WTC11 (cell line): ENCODE measurements around the gene TRPC4AP. TPM values are rescaled to one million over a fixed set of nuclear protein-coding genes. Genes with fewer than 3 reads are reported as not detected.

Experiments
- ATAC-seq: fragments of 200-7000 bp; cut with Tn5 transposase; 2 replicates; pipeline ENCODE4 v1.10.0; 2021; ENCODE audit warnings: mild to moderate bottlenecking, moderate library complexity
- CTCF ChIA-PET: fragments of 300-600 bp; sonication (Branson Sonifier 250); formaldehyde crosslinking; loops from one replicate; lab custom pipeline; 2021; ENCODE audit warnings: antibody characterized with exemption; lab: Charles Lee
- POLR2A ChIA-PET: fragments of 350-600 bp; sonication (Branson Sonifier 250); formaldehyde crosslinking; loops from one replicate; lab custom pipeline; 2021; ENCODE audit warnings: antibody characterized with exemption; lab: Charles Lee
- DNase-seq: peaks from one replicate; pipeline ENCODE4 v3.0.0; 2021; ENCODE audit warnings: low spot score
- H3K27ac Mint-ChIP-seq: 2 replicates; pipeline ENCODE4 v1.8.0; 2021; ENCODE audit warnings: mixed read lengths
- H3K27me3 Mint-ChIP-seq: 2 replicates; pipeline ENCODE4 v1.8.0; 2021; ENCODE audit warnings: low read depth, mild to moderate bottlenecking, moderate library complexity, mixed read lengths
- H3K36me3 Mint-ChIP-seq: 2 replicates; pipeline ENCODE4 v1.8.0; 2021; ENCODE audit warnings: mixed read lengths
- H3K4me1 Mint-ChIP-seq: 2 replicates; pipeline ENCODE4 v1.8.0; 2022; ENCODE audit warnings: mixed read lengths
- H3K4me3 Mint-ChIP-seq: 2 replicates; pipeline ENCODE4 v1.8.0; 2021; ENCODE audit warnings: mild to moderate bottlenecking, moderate library complexity, mixed read lengths
- H3K9me3 Mint-ChIP-seq: 2 replicates; pipeline ENCODE4 v1.8.0; 2021; ENCODE audit warnings: mixed read lengths
- CREB1 ChIP-seq: sonication (generic); formaldehyde crosslinking; IDR thresholded peaks from 2 replicates; pipeline ENCODE4 v1.8.0; 2023; ENCODE audit warnings: mild to moderate bottlenecking, missing genetic modification reagents
- ESRRA ChIP-seq: sonication (generic); formaldehyde crosslinking; IDR thresholded peaks from 2 replicates; pipeline ENCODE4 v1.8.1; 2022; ENCODE audit warnings: mild to moderate bottlenecking, missing genetic modification reagents, borderline replicate concordance
- FOXK1 ChIP-seq: sonication (generic); formaldehyde crosslinking; IDR thresholded peaks from 2 replicates; pipeline ENCODE4 v1.8.0; 2022; ENCODE audit warnings: mild to moderate bottlenecking, moderate library complexity, missing genetic modification reagents
- FOXP1 ChIP-seq: sonication (generic); formaldehyde crosslinking; IDR thresholded peaks from 2 replicates; pipeline ENCODE4 v1.8.0; 2022; ENCODE audit warnings: missing genetic modification reagents, mild to moderate bottlenecking, moderate library complexity, borderline replicate concordance
- IRF2 ChIP-seq: sonication (generic); formaldehyde crosslinking; IDR thresholded peaks from 2 replicates; pipeline ENCODE4 v1.8.0; 2022; ENCODE audit warnings: low read depth, missing genetic modification reagents, borderline replicate concordance
- NFATC4 ChIP-seq: fragments of 250-450 bp; sonication (Bioruptor Pico); IDR thresholded peaks from 2 replicates; pipeline ENCODE4 v1.9.0; 2021; ENCODE audit warnings: mild to moderate bottlenecking
- NR3C1 ChIP-seq: sonication (generic); formaldehyde crosslinking; conservative IDR thresholded peaks from 2 replicates; pipeline ENCODE4 v1.8.1; 2023; ENCODE audit warnings: low read depth, mild to moderate bottlenecking, missing genetic modification reagents
- OVOL2 ChIP-seq: fragments of 250-450 bp; sonication (Bioruptor Pico); IDR thresholded peaks from 2 replicates; pipeline ENCODE4 v1.9.0; 2021; ENCODE audit warnings: mild to moderate bottlenecking, borderline replicate concordance
- PRDM15 ChIP-seq: sonication (generic); formaldehyde crosslinking; IDR thresholded peaks from 2 replicates; pipeline ENCODE4 v1.8.0; 2022; ENCODE audit warnings: missing genetic modification reagents
- RORB ChIP-seq: fragments of 250-450 bp; sonication (Bioruptor Pico); IDR thresholded peaks from 2 replicates; pipeline ENCODE4 v1.9.0; 2021; ENCODE audit warnings: mild to moderate bottlenecking
- ZBTB43 ChIP-seq: sonication (generic); formaldehyde crosslinking; IDR thresholded peaks from 2 replicates; pipeline ENCODE4 v1.8.1; 2023; ENCODE audit warnings: mild to moderate bottlenecking, missing genetic modification reagents
- ZNF232 ChIP-seq: sonication (generic); formaldehyde crosslinking; IDR thresholded peaks from 2 replicates; pipeline ENCODE4 v1.8.0; 2022; ENCODE audit warnings: mild to moderate bottlenecking, missing genetic modification reagents
- ZNF423 ChIP-seq: fragments of 250-450 bp; sonication (Bioruptor Pico); IDR thresholded peaks from 2 replicates; pipeline ENCODE4 v2.1.2; 2022; ENCODE audit warnings: mild to moderate bottlenecking, moderate library complexity
- ZNF532 ChIP-seq: fragments of 250-450 bp; sonication (Bioruptor Pico); IDR thresholded peaks from 2 replicates; pipeline ENCODE4 v1.9.0; 2021; ENCODE audit warnings: mild to moderate bottlenecking, borderline replicate concordance
- total RNA-seq: library from RNA; stranded (reverse); gene quantifications from 3 replicates; pipeline ENCODE4 v1.2.3, GENCODE V29; 2021
- TF ChIP-seq, protein P1 (sequence below): fragments of 250-450 bp; sonication (Bioruptor Pico); IDR thresholded peaks from 2 replicates; pipeline ENCODE4 v1.8.0; 2021; ENCODE audit warnings: mild to moderate bottlenecking
- TF ChIP-seq, protein P2 (sequence below): fragments of 250-450 bp; sonication (Bioruptor Pico); IDR thresholded peaks from 2 replicates; pipeline ENCODE4 v1.9.0; 2021; ENCODE audit warnings: mild to moderate bottlenecking
- TF ChIP-seq, protein P3 (sequence below): fragments of 250-450 bp; sonication (Bioruptor Pico); IDR thresholded peaks from 2 replicates; pipeline ENCODE4 v1.9.0; 2021; ENCODE audit warnings: mild to moderate bottlenecking

Gene TRPC4AP
- total RNA-seq, 1 experiment from 2014 or later = 73.8 TPM

DNA sequence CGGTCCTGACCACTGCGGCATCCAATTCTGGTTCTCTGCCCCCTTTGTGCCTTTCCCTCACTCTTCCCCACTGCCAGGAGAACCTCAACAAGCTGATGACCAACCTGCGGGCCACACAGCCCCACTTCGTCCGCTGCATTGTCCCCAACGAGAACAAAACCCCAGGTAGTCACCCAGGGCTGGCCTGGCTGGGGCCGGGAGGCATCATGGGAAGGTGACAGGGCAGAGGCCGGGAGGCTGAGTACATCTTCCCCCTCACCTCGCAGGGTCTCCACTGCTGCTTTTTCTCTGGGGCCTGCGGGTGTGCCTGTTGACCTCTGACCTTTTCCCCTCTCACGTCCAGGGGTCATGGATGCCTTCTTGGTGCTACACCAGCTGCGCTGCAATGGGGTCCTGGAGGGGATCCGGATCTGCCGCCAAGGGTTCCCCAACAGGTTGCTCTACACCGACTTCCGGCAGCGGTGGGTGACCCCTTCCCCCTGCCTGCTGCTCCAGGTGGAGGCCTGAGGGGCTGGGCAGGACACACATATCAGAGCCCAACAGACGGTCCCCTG, 101.9 kb downstream of the TRPC4AP start:
- Mint-ChIP-seq H3K4me1 (peaks cover 2% of the 10 kb centered on the region), H3K27me3 (peaks cover 12% of the 10 kb centered on the region), H3K4me3 (no peak overlapping the region), H3K36me3 (no peaks in the 10 kb centered on the region), H3K9me3 (no peaks in the 10 kb centered on the region), H3K27ac (no peak overlapping the region)
- CTCF ChIA-PET = interaction anchor here (1.1 kb wide), 1 partner anchor 116 kb away, joined by 3 read pairs; no protein-coding TSS in a partner anchor
- no peak for ATAC-seq
- TF ChIP-seq CREB1 (CRISPR knock-in tag) (no peak), RORB (no peak), PRDM15 (no peak), NR3C1 (CRISPR knock-in tag) (no peak), NFATC4 (CRISPR knock-in tag) (no peak), ZNF423 (CRISPR knock-in tag) (no peak), ZNF232 (CRISPR knock-in tag) (no peak), ZBTB43 (CRISPR knock-in tag) (no peak), ESRRA (CRISPR knock-in tag) (no peak)
- TF ChIP-seq, protein P1, sequence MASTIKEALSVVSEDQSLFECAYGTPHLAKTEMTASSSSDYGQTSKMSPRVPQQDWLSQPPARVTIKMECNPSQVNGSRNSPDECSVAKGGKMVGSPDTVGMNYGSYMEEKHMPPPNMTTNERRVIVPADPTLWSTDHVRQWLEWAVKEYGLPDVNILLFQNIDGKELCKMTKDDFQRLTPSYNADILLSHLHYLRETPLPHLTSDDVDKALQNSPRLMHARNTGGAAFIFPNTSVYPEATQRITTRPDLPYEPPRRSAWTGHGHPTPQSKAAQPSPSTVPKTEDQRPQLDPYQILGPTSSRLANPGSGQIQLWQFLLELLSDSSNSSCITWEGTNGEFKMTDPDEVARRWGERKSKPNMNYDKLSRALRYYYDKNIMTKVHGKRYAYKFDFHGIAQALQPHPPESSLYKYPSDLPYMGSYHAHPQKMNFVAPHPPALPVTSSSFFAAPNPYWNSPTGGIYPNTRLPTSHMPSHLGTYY (CRISPR knock-in tag) = no peak
- no peak for DNase-seq
- POLR2A ChIA-PET = no interaction called here

DNA sequence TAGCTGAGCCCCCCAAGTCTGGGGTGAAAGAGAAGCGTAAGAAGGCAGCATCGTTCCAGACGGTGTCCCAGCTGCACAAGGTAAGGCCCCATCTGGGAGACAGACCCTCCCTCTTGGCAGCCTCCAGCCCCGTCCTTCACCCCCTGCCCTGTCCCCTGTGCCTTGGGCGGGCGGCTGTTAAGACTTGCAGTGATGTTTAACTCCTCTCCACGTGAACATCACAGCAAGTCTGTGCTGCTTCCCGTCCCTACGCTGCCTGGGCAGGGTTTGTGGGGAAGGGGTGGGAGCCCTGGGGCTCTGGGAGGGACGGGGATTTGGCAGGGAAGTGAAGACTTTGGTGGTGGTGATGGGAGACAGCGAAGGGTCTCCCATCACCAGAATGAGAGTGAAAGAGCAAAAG, 102.4 kb downstream of the TRPC4AP start:
- CTCF ChIA-PET = interaction anchor here (1.1 kb wide), 1 partner anchor 116 kb away, joined by 3 read pairs; no protein-coding TSS in a partner anchor
- Mint-ChIP-seq H3K9me3 (no peaks in the 10 kb centered on the region), H3K4me1 (peaks cover 5% of the 10 kb centered on the region), H3K4me3 (no peak overlapping the region), H3K36me3 (no peaks in the 10 kb centered on the region), H3K27ac (no peak overlapping the region), H3K27me3 (peaks cover 17% of the 10 kb centered on the region)
- POLR2A ChIA-PET = no interaction called here
- DNase-seq = no peak
- no peak for ATAC-seq
- TF ChIP-seq, protein P2, sequence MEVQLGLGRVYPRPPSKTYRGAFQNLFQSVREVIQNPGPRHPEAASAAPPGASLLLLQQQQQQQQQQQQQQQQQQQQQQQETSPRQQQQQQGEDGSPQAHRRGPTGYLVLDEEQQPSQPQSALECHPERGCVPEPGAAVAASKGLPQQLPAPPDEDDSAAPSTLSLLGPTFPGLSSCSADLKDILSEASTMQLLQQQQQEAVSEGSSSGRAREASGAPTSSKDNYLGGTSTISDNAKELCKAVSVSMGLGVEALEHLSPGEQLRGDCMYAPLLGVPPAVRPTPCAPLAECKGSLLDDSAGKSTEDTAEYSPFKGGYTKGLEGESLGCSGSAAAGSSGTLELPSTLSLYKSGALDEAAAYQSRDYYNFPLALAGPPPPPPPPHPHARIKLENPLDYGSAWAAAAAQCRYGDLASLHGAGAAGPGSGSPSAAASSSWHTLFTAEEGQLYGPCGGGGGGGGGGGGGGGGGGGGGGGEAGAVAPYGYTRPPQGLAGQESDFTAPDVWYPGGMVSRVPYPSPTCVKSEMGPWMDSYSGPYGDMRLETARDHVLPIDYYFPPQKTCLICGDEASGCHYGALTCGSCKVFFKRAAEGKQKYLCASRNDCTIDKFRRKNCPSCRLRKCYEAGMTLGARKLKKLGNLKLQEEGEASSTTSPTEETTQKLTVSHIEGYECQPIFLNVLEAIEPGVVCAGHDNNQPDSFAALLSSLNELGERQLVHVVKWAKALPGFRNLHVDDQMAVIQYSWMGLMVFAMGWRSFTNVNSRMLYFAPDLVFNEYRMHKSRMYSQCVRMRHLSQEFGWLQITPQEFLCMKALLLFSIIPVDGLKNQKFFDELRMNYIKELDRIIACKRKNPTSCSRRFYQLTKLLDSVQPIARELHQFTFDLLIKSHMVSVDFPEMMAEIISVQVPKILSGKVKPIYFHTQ (CRISPR knock-in tag) = no peak
- TF ChIP-seq, protein P3, sequence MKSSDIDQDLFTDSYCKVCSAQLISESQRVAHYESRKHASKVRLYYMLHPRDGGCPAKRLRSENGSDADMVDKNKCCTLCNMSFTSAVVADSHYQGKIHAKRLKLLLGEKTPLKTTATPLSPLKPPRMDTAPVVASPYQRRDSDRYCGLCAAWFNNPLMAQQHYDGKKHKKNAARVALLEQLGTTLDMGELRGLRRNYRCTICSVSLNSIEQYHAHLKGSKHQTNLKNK (CRISPR knock-in tag) = no peak
- TF ChIP-seq ZNF532 = no peak
- TF ChIP-seq PRDM15 = no peak
- TF ChIP-seq FOXK1 (CRISPR knock-in tag) = no peak
- no peak for TF ChIP-seq IRF2 (CRISPR knock-in tag)
- no peak for TF ChIP-seq OVOL2
- no peak for TF ChIP-seq FOXP1 (CRISPR knock-in tag)
